GM21576 (cell line): Measurements from ENCODE around the gene CLIC4.

Experiments used
- ATAC-seq: cut with Tn5 transposase; IDR thresholded peaks from one replicate; pipeline ENCODE4 v1.9.1; 2021; ENCODE audit warnings: mild to moderate bottlenecking, moderate library complexity; ENCODE audit not compliant: unreplicated experiment

Gene CLIC4

GRCh38 chr1:24853649-24854048, 108.4 kb downstream of the CLIC4 start:
- ATAC-seq, result no peak

DNA sequence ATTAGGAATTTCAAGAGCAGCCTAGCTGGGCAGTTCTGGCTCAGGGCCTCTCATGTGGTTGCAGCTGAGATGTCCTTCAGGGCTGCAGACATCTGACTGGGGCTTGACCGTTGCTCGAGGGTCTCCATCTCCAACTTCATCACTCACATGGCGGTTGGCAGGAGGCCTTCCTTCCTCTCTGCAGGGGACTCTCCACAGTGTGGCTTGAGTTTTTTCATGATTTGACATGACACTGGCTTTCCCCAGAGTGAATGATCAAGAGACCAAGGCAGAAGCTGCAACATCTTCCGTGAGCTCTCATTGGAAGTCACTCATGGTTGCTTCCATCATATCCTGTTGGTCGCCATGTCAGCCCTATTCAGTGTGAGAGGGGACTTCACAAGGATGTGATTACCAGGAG, 110.2 kb downstream of the CLIC4 start:
- no peak for ATAC-seq

- ATAC-seq, result no peak
Observed at GRCh38 chr1:24856787-24857506, 111.7 kb downstream of the CLIC4 start.

- ATAC-seq, result no peak
Observed at GRCh38 chr1:24857507-24858133, 112.4 kb downstream of the CLIC4 start.

GRCh38 chr1:24858277-24858676, 113.0 kb downstream of the CLIC4 start:
- no peak for ATAC-seq

DNA sequence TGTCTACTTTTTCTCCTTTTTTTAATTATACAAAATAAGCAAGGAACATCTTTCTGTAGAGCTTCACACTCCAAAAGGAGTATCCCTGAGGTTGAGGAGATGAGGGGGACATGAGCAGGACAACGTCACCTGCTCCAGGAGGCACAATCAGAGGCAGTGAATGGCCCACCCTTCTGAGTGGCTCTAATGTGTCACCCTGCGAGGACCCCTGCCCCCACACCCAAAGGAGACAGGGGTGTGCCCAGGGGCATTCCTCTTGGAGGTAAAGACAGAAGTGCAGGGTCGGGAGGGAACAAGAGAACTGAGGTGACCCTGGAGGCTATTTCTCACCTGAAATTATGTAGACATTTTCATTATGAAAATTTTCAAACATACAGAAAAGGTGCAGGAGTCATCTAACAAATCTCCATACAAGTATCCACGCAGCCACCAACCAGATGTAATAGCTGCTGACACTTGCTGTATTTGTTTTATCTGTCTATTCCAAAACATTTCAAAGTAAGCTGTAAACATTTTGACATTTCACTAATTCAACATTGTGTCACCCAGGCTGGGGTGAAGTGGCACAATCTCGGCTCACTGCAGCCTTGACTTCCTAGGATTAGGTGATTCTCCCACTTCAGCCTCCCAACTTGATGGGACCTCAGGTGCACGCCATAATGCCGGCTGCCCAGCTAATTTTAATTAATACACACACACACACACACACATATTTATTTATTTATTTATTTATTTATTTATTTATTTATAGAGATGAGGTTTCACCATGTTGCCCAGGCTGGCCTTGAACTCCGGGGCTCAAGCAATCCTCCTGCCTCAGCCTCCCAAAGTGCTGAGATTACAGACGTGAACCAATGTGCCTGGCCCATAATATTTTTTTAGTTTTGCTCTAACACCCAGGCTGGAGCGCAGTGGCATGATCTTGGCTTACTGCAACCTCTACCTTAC, 114.1 kb downstream of the CLIC4 start:
- ATAC-seq, result no peak

DNA sequence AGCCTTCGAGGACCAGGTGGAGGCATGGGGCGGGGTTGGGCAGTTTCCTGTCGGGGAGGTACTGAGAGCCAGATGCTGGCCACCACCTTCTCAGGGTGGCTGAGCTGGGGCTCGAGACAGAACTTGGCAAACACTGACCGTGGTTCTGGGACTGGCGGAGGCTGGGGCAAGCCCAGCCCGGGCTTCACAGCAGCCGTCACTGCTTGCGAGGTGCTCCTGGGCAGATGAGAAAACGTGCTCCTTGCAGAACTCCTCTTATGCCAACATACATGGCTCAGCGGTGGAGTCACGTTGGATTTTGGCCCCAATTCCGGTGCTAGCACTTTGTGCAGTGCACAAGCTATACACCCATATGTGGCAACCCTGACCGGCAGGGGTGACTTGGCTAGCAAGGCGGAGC, 115.6 kb downstream of the CLIC4 start:
- ATAC-seq, result no peak

GRCh38 chr1:24861821-24862727, 116.8 kb downstream of the CLIC4 start:
- no peak for ATAC-seq

- ATAC-seq, result no peak
Observed at GRCh38 chr1:24862775-24863483, 117.7 kb downstream of the CLIC4 start.

DNA sequence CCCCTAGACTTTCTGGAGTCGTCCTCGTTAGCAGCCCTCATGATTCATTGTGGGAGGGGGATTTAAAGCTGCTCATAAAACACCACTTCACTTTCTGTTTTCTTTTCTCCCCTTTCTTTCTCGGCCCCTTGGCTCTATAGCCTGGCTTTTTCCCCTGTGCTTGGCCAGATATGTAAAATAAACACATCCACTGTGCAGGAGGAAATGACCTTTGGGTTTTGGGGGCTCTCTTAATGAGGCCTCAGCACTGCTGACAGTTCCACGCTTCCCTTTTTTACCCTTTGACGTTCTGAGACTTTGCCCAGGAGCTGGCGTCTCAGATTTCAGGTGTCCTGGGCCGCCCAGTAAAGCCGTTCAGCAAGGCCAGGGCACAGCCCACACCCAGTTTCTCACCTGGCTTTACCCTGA, 119.1 kb downstream of the CLIC4 start:
- no peak for ATAC-seq

DNA sequence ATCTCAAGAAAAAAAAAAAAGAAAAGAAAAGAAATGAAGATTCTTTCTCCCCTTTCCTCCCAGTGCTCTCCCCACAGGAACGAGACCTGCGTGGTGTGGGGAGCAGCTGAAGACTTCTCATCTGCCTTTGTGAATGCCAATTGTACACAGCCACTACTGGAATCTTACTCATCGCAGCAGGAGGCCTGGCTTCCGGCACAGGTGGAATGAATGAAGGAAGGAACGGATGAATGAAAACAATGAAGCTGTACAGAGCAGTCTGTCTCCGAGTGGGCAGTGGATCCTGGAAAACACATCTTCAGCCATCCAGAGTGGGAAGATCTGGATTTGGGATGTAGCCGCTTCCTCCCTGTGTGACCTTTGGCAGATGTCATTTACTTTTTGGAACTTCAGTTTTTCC, 119.9 kb downstream of the CLIC4 start:
- no peak for ATAC-seq

DNA sequence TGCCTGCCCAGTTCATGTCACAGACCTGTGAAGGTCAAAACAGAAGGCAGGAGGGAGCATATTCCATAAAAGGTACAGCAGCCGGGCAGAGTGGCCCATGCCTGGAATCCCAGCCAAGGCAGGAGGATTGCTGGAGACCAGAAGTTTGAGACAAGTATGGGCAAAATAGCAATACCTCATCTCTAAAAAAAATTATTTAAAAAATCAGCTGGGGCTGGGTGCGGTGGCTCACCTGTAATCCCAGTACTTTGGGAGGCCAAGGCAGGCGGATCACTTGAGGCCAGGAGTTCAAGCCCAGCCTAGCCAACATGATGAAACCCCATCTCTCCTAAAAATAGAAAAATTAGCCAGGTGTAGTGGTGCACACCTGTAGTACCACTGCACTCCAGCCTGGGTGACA, 120.3 kb downstream of the CLIC4 start:
- ATAC-seq, result no peak

- no peak for ATAC-seq
Observed at GRCh38 chr1:24866211-24867083, 121.2 kb downstream of the CLIC4 start.

- ATAC-seq, result no peak
Observed at GRCh38 chr1:24867084-24867870, 122.0 kb downstream of the CLIC4 start.

GRCh38 chr1:24868016-24868875, 123.0 kb downstream of the CLIC4 start:
- no peak for ATAC-seq

GRCh38 chr1:24870551-24871195, 125.4 kb downstream of the CLIC4 start:
- ATAC-seq, result no peak
